HepG2 (cell line): ENCODE results near the gene HNRNPL. TPM values are rescaled to one million over a fixed set of nuclear protein-coding genes. Genes with fewer than 3 reads are reported as not detected.

Experiments used
- CHCHD3 ChIP-seq: sonication (generic); formaldehyde crosslinking; IDR thresholded peaks from 2 replicates; pipeline ENCODE4 v1.8.0; 2022; ENCODE audit warnings: mild to moderate bottlenecking, missing genetic modification reagents, moderate library complexity
- HHEX ChIP-seq: IDR thresholded peaks from 2 replicates; pipeline ENCODE4 v1.6.1; 2016; ENCODE audit warnings: control low read depth
- KLF13 ChIP-seq: sonication (generic); formaldehyde crosslinking; IDR thresholded peaks from 2 replicates; pipeline ENCODE4 v1.4.0; 2020; ENCODE audit warnings: mild to moderate bottlenecking, missing genetic modification reagents
- TBX3 ChIP-seq: fragments of 450-650 bp; IDR thresholded peaks from 2 replicates; pipeline ENCODE4 v1.6.1; 2017; ENCODE audit warnings: antibody characterized with exemption, mild to moderate bottlenecking, inconsistent platforms, borderline replicate concordance
- ZBTB10 ChIP-seq: sonication (generic); formaldehyde crosslinking; IDR thresholded peaks from 2 replicates; pipeline ENCODE4 v1.4.0; 2020; ENCODE audit warnings: missing genetic modification reagents, borderline replicate concordance
- ZNF276 ChIP-seq: sonication (generic); formaldehyde crosslinking; IDR thresholded peaks from 2 replicates; pipeline ENCODE4 v1.4.0; 2020; ENCODE audit warnings: mild to moderate bottlenecking, low read depth, missing genetic modification reagents
- ZNF407 ChIP-seq: sonication (generic); formaldehyde crosslinking; IDR thresholded peaks from one replicate; pipeline ENCODE4 v1.5.1; 2020; ENCODE audit warnings: mild to moderate bottlenecking, missing genetic modification reagents; ENCODE audit errors: not compliant biosample characterization
- ZNF44 ChIP-seq: sonication (generic); formaldehyde crosslinking; IDR thresholded peaks from 2 replicates; pipeline ENCODE4 v1.5.1; 2020; ENCODE audit warnings: mild to moderate bottlenecking, missing genetic modification reagents
- ZNF556 ChIP-seq: sonication (generic); formaldehyde crosslinking; IDR thresholded peaks from 2 replicates; pipeline ENCODE4 v1.4.0; 2020; ENCODE audit warnings: mild to moderate bottlenecking, missing genetic modification reagents, borderline replicate concordance
- ZNF574 ChIP-seq: sonication (generic); formaldehyde crosslinking; IDR thresholded peaks from 2 replicates; pipeline ENCODE4 v1.4.0; 2020; ENCODE audit warnings: missing genetic modification reagents
- ZNF878 ChIP-seq: sonication (generic); formaldehyde crosslinking; IDR thresholded peaks from 2 replicates; pipeline ENCODE4 v1.8.1; 2023; ENCODE audit warnings: mild to moderate bottlenecking, missing genetic modification reagents, moderate library complexity
- ZSCAN21 ChIP-seq: sonication (generic); formaldehyde crosslinking; IDR thresholded peaks from 2 replicates; pipeline ENCODE4 v1.8.0; 2022; ENCODE audit warnings: mild to moderate bottlenecking, missing genetic modification reagents, moderate library complexity, borderline replicate concordance
- polyA plus RNA-seq, 8 experiments: library from polyadenylated mRNA; depleted of rRNA in 3 of 8; stranded (reverse) in 7 of 8; unstranded in 1 of 8; fragments of >200 nt; fragmentation: Illumina TruSeq in 4 of 8; extraction: Trizol in 4 of 8; gene quantifications; 2 replicates each; pipeline versions ENCODE4 v1.2.1 to v1.2.3, GENCODE V29; 2011 to 2016; ENCODE audit warnings: low read depth in 4 of 8, missing spikeins in 1 of 8, mixed read lengths in 1 of 8; ENCODE audit not compliant: insufficient read depth in 1 of 8
- total RNA-seq, 5 experiments: library from RNA; depleted of rRNA; stranded (reverse); fragments of >200 nt; fragmentation: Illumina TruSeq; extraction: Trizol; gene quantifications; 2 replicates each; pipeline ENCODE4 v1.2.3, GENCODE V29; 2016; ENCODE audit warnings: low read depth in 1 of 5

HNRNPL gene
- total and polyA plus RNA-seq, 2 of the 13 experiments (the other 11 are each of a cell fraction or from before 2014, with no cell fraction given), result 156 to 278 TPM

- TF ChIP-seq ZNF878, result no peak
- TF ChIP-seq ZBTB10 (CRISPR knock-in tag), result no peak
- TF ChIP-seq ZNF574, result no peak; the same call in 1 of the 2 replicates
- no peak for TF ChIP-seq CHCHD3
- no peak for TF ChIP-seq TBX3
- no peak for TF ChIP-seq HHEX (CRISPR knock-in tag)
- TF ChIP-seq ZNF556, result no peak; the same call in 1 of the 2 replicates
- TF ChIP-seq ZNF44, result no peak
- TF ChIP-seq ZSCAN21 (CRISPR knock-in tag), result no peak
- 0 out of 2 replicates have a peak, but pooled peaks have one; percentile 41 for TF ChIP-seq ZNF276
- no peak for TF ChIP-seq KLF13 (CRISPR knock-in tag)
- TF ChIP-seq ZNF407 (CRISPR knock-in tag), result peak; percentile 15
Measured at GRCh38 chr19:38851622-38852230, 1.9 kb upstream of the HNRNPL start (continued).
